Pancreas (tissue), 10 donors: ENCODE measurements around the gene UBXN11. TPM values are rescaled to one million over a fixed set of nuclear protein-coding genes. Genes with fewer than 3 reads are reported as not detected.

Source experiments
- ATAC-seq, 4 donors: fragments of 200-7000 bp; cut with Tn5 transposase; one replicate each; pipeline versions ENCODE4 v1.8.0 to v1.9.1; 2020; ENCODE audit warnings: mild to moderate bottlenecking in 4 of 4, moderate library complexity in 4 of 4
- DNase-seq, 6 donors: peaks; one replicate each; pipeline ENCODE4 v3.0.0-alpha.2; 2020
- FAIRE-seq: peaks from 2 replicates; lab custom pipeline; 2012; peaks lifted over from hg19 to GRCh38; lab: Jason Lieb, UNC
- H3K27ac ChIP-seq, 4 donors: fragments of 200-600 bp; sonication (generic); 1 replicate in 3 of 4; 2 replicates in 1 of 4; pipeline versions ENCODE4 v1.5.0 to v1.8.0; 2020
- H3K27me3 ChIP-seq, 4 donors: fragments of 200-600 bp; one replicate each; pipeline ENCODE4 v1.8.0; 2021
- H3K36me3 ChIP-seq, 3 donors: fragments of 200-600 bp; sonication (generic) in 1 of 3; one replicate each; pipeline versions ENCODE4 v1.5.0 to v1.8.0; 2020 to 2021
- H3K4me1 ChIP-seq, 3 donors: fragments of 200-600 bp; one replicate each; pipeline ENCODE4 v1.8.0; 2021
- H3K4me3 ChIP-seq, 4 donors: fragments of 200-600 bp; sonication (generic) in 2 of 4; one replicate each; pipeline versions ENCODE4 v1.5.0 to v1.8.0; 2020 to 2021
- H3K9me3 ChIP-seq, 4 donors: fragments of 200-600 bp; one replicate each; pipeline ENCODE4 v1.8.0; 2021
- WGBS, 2 donors: extraction: QIAGEN DNeasy Blood & Tissue Kit; methylation state at CpG; one replicate each; pipeline ENCODE4 v1.1.7; 2013; 5-methylcytosine and 5-hydroxymethylcytosine counted together
- intact Hi-C, 3 donors: fragments of 100-400 bp; cut with DNase I; formaldehyde crosslinking; loops; one replicate each; pipeline versions ENCODE4 v1.11.1 to v1.14.2; 2022
- polyA plus RNA-seq, 2 donors: library from polyadenylated mRNA; stranded (reverse); fragments of 200-250 nt; gene quantifications; one replicate each; pipeline ENCODE4 v1.2.3, GENCODE V29; 2013
- total RNA-seq, 6 donors: library from RNA; stranded (reverse); fragmentation: NEBNext Ultra II Directional in 4 of 6; extraction: Animal tissue kit (Norgen Biotek cat#: 25700) in 4 of 6; gene quantifications; one replicate each; pipeline versions ENCODE4 v1.2.1 to v1.2.4, GENCODE V29; 2021 to 2023
- TF ChIP-seq, protein P1 (sequence below), 4 donors: fragments of 200-600 bp; sonication (generic) in 3 of 4; IDR thresholded peaks; one replicate each; pipeline versions ENCODE4 v1.5.0 to v1.8.0; 2021; ENCODE audit warnings: antibody characterized with exemption in 4 of 4
- donor health status: healthy with polysubstance abuse.
- donor health status: DM: no; HTN: no; CAD: no; lungs with moderate emphysema.
- donor health status: DM: no; HTN: no; CAD: no.
- donor health status: control.
- donor health status: control.
- donor health status: Bipolar disorder and iron deficiency.
- donor health status: DM: yes; HTN: yes; CAD: no.
- donor health status: DM: no; HTN: no; CAD: no.
- donor health status: DM: no; HTN: no; CAD: no.
- donor health status: DM: yes; HTN: yes; CAD: no.

UBXN11 gene
- total and polyA plus RNA-seq, 8 donors, result 8.7 to 61.6 (median 13.9) TPM

DNA sequence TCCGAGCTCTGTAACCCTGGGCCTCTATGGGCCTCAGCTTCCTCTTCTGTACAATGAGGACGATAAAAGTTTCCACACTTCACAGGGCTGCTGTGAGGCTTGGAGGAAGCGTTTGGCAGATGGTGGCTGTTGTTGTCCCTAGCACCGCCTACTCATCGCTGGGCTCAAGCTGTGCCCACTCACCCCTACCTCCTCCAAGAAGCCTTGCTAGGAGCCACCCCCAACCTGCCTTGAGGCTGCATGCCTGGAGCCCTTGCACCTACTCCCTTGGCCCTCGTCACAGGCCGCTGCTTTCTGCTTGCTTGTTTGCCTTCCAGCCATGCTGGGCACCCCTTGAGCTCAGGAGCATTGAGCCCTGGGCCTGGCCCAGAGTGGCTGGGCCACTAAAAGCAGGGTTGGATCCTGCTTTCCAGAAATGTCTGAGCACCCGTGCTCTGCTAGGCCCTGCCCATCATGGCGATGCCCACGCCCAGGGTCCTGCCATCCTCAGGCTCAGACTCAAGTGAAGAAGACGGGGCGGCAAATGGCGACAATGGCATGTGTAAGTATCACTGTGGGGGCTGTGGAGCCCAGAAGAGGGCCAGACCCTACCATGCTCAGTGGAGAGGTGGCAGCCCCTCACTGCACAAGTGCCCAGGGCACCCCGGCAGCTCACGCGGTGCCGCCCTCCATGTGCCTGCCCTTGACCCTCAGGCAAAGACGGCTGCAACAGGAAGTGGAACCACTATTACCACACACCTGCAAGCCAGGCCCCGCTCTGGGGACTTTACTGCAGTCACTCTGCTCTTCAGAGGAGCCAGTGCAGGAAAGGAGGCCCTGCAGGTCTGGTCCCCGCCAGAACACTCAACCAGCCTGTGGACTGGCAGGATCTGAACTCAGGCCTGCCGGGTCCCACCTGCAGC, 17.0 kb downstream of the UBXN11 start:
- 91 to 94% methylated on average over 21 of the region's 21 CpGs for WGBS, 2 donors
- intact Hi-C loops, result no loop called here
- TF ChIP-seq, protein P1, sequence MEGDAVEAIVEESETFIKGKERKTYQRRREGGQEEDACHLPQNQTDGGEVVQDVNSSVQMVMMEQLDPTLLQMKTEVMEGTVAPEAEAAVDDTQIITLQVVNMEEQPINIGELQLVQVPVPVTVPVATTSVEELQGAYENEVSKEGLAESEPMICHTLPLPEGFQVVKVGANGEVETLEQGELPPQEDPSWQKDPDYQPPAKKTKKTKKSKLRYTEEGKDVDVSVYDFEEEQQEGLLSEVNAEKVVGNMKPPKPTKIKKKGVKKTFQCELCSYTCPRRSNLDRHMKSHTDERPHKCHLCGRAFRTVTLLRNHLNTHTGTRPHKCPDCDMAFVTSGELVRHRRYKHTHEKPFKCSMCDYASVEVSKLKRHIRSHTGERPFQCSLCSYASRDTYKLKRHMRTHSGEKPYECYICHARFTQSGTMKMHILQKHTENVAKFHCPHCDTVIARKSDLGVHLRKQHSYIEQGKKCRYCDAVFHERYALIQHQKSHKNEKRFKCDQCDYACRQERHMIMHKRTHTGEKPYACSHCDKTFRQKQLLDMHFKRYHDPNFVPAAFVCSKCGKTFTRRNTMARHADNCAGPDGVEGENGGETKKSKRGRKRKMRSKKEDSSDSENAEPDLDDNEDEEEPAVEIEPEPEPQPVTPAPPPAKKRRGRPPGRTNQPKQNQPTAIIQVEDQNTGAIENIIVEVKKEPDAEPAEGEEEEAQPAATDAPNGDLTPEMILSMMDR (IDR thresholded peaks at IDR 0.05), result no peak
- no peak overlapping the region for H3K4me3 ChIP-seq
- peaks cover 0 to 3% (median 0%) of the 10 kb centered on the region in 3 donors for H3K4me1 ChIP-seq
- DNase-seq (no peak), ATAC-seq (peak in 2 of 4 donors; percentile 22 to 50), FAIRE-seq (no peak)
- peak overlapping the region in 2 of 4 donors; percentile 52 to 54 for H3K27ac ChIP-seq
- no peaks in the 10 kb centered on the region for H3K27me3 ChIP-seq
- no peaks in the 10 kb centered on the region for H3K36me3 ChIP-seq
- no peaks in the 10 kb centered on the region for H3K9me3 ChIP-seq

GRCh38 chr1:26288311-26288941, 18.0 kb downstream of the UBXN11 start:
- no peak for ATAC-seq
- H3K4me3 ChIP-seq, result no peak overlapping the region
- TF ChIP-seq, protein P1 (IDR thresholded peaks at IDR 0.05), result no peak
- no peaks in the 10 kb centered on the region for H3K27me3 ChIP-seq
- WGBS, 2 donors, result 58 to 66% methylated on average over 5 of the region's 5 CpGs
- no peak for DNase-seq
- H3K9me3 ChIP-seq, result no peaks in the 10 kb centered on the region
- intact Hi-C loops, result no loop called here
- H3K4me1 ChIP-seq, result peaks cover 0 to 4% (median 0%) of the 10 kb centered on the region in 3 donors
- FAIRE-seq, result no peak
- peak overlapping the region in 1 of 4 donors; percentile 8 for H3K27ac ChIP-seq
- no peaks in the 10 kb centered on the region for H3K36me3 ChIP-seq

DNA sequence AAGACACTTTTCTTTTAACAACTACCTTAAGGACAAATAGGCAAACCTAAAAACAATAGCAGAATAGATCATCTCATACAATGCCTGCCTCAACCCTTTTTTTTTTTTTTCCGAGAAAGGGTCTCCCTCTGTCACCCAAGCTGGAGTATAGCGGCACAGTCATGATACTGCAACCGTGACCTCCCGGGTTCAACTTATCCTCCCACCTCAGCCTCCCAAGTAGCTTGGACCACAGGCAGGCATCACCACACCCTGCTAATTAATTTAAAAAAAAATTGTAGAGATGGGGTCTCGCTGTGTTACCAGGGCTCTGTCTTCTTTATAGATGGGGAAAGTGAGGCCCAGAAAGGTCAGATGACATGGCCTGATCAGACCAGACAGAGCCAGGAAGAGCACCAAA, 18.6 kb downstream of the UBXN11 start:
- intact Hi-C loops, result no loop called here
- H3K27ac ChIP-seq, result peak overlapping the region in 1 of 4 donors; percentile 8
- FAIRE-seq (no peak), DNase-seq (no peak), ATAC-seq (no peak)
- TF ChIP-seq, protein P1 (IDR thresholded peaks at IDR 0.05), result no peak
- peaks cover 0 to 4% (median 0%) of the 10 kb centered on the region in 3 donors for H3K4me1 ChIP-seq
- H3K9me3 ChIP-seq, result no peaks in the 10 kb centered on the region
- H3K36me3 ChIP-seq, result no peaks in the 10 kb centered on the region
- H3K27me3 ChIP-seq, result no peaks in the 10 kb centered on the region
- no peak overlapping the region for H3K4me3 ChIP-seq
- WGBS, 2 donors, result 86 to 95% methylated on average over 5 of the region's 5 CpGs

DNA sequence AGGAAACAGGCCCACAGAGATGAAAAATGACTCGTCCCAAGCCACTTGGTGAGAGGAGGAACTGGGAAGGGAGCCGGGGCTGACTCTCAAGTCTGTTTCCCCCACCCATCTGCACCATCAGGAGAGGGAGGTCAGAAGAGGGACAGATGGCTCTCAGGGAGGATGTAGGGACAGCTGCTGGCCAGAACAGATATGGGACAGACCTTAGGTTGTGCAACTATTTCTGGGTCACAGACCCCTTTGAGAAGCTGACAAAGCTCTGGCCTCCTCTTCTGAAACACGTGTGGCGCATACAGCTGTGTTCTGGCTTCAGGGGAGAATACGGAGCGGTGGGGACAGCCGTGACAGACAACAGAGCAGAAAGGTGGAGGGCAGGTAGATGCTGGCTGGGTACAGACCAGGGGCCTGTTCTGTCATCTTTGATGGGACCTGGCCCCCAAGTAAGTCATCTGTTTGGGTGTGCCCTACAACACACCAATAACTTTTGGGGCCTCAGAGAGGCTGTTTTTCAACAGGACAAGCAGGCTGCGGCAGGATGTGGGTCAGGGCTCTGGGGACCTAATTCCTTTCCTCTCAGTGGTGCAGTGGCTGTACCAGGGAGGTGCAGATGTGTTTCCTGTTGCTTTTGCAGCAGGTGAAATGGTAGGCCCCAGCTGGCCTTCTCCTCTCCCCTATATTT, 19.3 kb downstream of the UBXN11 start:
- Histone ChIP-seq H3K4me1 (peaks cover 0 to 4% (median 0%) of the 10 kb centered on the region in 3 donors), H3K36me3 (no peaks in the 10 kb centered on the region), H3K9me3 (no peaks in the 10 kb centered on the region), H3K4me3 (no peak overlapping the region), H3K27me3 (no peaks in the 10 kb centered on the region), H3K27ac (no peak overlapping the region)
- no peak for ATAC-seq
- WGBS, 2 donors, result 79 to 83% methylated on average over 8 of the region's 8 CpGs
- intact Hi-C loops, result no loop called here
- no peak for FAIRE-seq
- TF ChIP-seq, protein P1 (IDR thresholded peaks at IDR 0.05), result no peak
- DNase-seq, result no peak
